ENCODE results near the gene ALDH8A1.
"Not testable (repeated sequence)": the region's sequence is repeated elsewhere in the genome, so short reads cannot be mapped to it uniquely, and the experiment has no call there.

ALDH8A1 gene

DNA sequence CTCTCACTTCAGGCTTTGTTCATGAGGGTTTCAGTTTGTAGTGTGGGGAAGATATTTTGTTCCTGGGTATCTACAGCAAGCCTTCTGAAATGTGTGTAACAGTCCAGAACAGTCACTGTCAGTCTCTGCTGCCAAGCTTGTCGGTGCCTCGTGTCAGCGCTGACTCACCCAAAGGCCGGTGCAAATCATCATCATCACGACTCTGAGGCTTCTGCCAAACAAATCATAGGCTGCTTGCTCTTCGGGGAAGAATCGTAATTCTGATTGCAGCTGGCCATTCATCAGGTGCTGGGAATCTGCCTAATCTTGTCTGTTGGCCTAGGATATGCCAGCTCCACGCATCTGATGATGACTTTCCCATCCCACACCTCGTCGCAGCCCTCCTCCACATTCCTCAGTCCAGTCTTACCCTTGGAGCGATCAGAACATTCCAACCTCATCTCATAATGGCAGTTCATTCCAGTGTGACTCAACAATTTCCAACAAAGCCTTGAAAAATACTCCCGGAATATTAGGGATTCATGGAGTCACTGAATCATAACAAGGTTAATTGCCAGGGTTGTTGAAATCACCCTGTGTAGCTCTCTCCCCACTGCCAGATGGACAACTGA is 40.9 kb downstream of the ALDH8A1 start:
- DNase-seq, result no peak

DNA sequence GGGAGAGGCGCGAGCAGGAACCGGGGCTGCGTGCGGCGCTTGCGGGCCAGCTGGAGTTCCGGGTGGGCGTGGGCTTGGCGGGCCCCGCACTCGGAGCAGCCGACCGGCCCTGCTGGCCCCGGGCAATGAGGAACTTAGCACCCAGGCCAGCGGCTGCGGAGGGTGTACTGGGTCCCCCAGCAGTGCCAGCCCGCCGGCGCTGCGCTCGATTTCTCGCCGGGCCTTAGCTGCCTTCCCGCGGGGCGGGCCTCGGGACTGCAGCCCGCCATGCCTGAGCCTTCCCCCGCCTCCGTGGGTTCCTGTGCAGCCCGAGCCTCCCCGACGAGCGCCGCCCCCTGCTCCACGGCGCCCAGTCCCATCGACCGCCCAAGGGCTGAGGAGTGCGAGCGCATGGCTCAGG is 45.2 kb downstream of the ALDH8A1 start:
- not testable (repeated sequence) for DNase-seq

DNA sequence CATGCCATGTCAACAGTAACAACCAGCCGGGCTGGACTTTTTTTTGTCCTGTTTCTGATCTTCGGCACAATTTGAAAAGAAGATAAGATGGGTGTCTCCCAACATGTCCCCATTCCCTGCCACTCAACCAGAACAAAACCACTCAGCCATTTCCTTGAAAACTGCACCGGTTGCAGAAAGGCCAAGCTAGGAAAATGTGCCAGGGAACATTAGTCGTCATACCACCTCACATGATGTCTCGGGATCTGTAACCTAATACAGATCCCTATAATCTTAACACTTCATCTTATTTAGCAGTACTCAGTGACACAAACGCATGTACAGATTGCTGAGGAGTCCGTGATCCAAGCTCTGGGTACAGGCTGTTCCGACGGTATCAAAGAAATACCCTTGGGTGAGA is 46.5 kb downstream of the ALDH8A1 start:
- no peak for DNase-seq

DNA sequence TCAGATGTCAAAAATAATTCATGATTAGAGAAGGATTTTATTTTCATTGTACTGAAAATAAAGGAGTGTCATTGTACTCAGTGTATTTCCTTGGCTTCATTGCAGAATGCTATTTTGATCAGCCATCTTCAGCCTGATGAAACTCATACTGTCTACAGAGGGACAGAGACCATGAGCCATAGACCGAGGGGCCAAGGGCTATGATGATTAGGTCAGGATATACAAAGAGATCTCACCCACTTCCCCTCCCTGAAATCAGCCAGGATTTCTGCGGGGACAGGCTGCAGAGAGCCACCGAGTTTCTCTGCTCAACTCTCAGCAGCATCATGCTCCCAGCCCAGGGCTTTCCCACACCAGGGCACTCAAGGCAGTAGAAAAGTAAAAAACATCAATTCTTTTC is 47.0 kb downstream of the ALDH8A1 start:
- no peak for DNase-seq

DNA sequence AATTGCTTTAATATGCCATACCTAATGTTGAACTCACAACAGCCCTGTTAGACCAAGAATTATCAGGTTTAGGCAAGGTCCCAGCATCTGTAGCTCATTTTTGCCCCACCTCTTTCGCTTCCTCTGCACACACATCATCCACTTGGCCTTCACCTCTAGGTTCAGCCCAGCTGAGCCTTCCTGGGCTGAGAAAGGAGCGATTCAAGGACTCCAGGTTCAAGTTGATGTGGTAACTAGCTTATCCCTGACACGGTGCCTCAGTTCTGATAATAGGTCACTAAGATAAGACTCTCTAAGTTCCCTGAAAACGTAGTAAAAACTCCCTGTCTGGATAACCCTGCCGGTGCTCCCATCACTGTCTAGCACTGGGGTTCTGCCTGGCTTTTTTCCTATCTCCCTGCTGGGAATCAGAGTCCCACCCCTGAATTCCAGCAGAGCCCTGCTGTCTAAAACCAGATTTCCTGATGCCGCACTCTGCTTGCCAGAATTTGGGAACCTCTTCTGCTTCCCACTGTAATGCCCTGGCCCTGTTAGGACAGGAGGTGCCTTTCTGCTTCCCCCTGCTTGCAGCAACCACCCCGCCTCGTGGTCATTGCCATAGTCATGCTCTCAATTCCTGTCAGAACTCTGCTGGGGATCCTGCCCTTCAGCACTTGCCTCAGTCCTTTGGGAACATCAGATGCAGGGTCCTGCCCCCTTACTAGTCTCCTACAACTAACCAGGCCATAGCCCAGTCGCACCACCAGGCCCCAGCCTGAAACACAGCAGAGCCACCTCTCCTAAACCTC is 47.6 kb downstream of the ALDH8A1 start:
- DNase-seq, result no peak

DNA sequence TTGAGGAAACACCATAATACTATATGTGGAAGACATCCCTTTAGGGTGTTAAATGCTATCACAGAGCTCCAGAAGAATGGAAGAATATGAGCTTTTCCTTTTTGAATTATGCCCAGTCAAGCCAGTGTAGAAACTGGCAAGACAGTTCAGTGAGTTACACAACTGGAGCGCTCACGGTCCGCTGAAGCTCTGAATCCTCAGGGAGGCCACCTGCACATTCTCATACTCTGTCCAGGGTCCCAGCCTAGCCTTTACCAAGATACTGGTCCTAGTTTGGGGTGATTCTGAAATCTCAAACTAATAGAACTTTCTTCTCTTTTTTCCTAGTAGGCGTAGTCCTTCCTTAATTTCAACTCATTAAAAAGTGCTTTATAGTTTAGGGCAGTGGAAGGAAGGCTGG is 51.3 kb downstream of the ALDH8A1 start:
- no peak for DNase-seq

DNA sequence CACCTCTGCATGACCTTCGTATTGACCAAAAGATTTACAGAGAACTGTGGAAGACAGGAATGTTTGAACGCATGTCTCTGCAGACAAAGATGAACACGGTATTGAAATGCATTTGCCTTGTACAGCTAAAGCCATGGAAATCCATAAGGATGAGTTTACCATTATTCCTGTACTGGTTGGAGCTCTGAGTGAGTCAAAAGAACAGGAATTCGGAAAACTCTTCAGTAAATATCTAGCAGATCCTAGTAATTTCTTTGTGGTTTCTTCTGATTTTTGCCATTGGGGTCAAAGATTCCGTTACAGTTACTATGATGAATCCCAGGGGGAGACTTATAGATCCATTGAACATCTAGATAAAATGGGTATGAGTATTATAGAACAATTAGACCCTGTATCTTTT is 51.7 kb downstream of the ALDH8A1 start:
- not testable (repeated sequence) for DNase-seq

DNA sequence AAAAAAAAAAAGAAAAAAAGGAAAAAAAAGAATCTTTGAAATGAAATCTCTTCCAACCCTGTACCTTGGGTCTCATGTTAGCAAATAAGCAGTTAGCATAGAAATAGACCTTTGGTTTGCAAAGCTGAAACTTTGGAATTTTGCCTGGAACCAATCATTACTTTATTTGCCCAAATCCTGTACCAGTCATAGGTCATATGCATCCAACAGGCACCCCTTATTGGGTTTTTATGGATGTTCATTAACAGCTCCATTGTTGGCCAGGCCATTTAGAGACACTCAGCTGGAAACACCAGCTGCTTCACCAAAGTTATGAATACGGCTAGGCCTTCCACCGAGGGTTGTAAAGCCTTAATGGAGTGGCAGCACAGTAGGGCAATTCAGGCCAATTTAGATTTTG is 53.0 kb downstream of the ALDH8A1 start:
- no peak for DNase-seq

DNA sequence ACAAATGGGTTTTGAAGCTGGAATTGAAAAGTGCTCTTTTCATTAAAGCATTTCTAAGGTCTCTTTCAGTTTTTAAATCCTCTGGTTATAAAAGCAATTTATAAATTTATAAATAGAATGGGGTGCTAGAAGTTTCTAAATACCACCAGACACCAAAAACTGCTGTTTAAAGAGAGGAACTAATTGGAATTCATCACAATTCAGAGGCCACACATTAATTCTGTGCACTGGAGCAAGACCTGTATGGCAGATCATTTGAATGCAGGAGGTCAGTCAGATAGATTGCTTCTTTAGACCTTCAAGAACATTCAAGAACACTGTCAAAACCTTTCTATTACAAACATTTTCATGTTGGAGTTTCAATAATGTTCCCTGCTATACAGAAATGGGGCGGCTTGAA is 55.1 kb downstream of the ALDH8A1 start:
- DNase-seq, result no peak

DNA sequence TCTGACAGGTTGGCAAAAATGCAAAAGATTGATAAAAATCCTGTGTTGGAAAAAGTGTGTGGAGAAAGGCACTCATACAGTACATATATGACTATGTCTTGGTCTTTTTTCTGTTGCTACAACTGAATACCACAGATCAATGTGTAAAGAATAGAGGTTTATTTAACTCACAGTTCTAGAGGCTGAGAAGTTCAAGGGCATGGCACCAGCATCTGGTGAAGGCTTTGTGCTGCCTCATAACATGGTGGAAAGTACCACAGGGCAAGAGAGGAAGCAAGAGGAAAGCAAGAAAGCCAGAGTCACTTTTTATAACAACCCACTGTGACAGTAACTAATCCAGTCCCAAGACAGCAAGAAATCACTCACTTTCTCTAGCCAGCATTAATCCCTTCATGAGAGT is 57.5 kb downstream of the ALDH8A1 start:
- no peak for DNase-seq

DNA sequence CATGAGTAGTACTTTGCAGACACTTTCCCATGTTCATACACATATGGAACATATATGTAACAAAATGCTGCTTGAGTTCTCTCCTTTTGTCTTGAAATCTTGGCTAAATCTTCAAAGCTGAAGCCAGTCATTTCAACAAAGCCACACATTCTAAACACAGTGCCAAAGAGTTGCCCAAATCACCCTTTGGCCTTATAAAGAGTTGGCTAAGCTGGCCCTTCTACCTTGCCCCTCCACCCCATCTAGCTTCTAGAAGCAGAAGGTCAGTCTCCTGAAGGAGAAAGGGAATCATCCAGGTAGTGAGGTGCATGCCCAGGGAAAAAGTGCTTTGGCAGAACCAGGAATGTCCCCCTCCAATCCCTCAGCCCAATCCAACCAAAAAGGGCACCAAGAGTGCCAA is 58.3 kb downstream of the ALDH8A1 start:
- no peak for DNase-seq

DNA sequence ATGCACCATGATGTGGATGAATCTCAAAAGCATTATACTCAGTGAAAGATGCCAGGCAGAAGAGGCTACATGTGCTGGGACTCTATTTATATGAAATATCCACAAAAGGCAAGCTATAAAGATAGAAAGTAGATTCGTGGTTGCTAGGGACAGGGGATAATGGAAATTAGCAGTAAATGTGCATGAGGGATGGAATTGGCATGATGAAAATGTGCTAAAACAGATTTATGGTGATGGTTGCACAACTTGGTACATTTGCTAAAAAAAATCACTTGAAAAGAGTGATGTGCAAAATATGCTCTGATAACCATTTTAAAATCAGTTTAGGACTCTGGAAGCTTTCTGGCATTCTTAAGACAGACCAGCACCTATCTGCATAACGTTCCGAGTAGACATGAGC is 61.6 kb downstream of the ALDH8A1 start:
- no peak for DNase-seq

DNA sequence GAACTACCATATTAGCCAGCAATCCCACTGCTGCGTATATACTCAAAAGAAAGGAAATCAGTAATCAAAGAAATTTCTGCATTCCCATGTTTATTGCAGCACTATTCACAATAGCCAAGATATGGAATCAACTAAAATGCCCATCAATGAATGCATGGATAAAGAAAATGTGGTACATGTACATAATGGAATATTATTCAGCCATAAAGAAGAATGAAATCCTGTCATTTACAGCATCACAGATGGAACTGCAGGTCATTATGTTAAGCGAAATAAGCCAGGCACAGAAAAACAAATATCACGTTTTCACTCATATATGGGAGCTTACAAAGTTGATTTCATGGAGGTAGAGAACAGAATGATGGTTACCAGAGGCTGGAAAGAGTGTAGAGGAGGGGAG is 65.1 kb downstream of the ALDH8A1 start:
- no peak for DNase-seq

DNA sequence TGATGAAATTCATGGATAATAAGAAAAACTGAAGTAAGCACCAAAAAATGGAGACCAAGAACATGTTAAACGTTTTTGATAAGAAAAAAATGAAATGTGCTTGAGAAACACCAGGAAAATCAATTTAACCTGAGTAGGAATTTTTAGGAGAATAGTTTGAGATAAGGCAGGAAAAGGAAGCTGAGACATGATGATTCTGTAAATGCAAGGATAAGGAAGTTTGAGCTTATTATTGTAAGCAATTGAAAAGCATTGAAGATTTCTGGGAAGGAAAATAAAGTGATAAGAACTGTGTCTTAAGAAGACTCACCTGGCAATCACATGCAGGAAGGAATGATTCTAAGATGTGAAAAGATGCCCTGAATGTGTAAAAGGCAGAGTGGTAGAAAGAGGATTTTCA is 66.6 kb downstream of the ALDH8A1 start:
- no peak for DNase-seq

DNA sequence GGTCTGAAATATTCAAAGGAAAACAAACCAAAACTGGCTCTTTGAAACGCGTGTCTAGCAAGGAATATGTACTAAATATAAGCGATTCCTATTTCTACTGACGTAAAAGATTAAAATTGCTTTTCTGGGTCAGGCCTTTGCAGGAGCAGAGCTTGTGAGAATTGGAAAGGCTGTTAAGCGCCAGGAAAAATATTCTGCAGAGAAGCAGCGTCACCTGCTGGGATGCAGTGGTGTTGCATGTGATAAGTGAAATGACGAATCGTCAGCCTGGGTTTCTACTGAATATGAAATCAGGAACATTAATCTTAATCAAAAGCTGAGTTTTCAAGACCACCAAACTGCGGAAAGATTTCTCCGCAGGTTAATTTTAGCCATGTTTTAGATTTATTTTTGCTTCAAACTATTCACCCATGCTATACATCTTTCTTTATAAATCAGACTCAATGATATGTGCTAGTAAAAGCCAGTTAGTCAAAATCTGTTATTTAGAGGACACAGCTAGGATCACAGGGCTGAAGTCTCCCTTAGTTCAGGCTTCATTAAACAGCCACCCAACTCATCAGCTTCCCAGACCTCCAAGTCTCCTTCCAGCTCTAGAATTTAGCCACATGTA is 67.4 kb downstream of the ALDH8A1 start:
- DNase-seq, result peak; percentile 44

DNA sequence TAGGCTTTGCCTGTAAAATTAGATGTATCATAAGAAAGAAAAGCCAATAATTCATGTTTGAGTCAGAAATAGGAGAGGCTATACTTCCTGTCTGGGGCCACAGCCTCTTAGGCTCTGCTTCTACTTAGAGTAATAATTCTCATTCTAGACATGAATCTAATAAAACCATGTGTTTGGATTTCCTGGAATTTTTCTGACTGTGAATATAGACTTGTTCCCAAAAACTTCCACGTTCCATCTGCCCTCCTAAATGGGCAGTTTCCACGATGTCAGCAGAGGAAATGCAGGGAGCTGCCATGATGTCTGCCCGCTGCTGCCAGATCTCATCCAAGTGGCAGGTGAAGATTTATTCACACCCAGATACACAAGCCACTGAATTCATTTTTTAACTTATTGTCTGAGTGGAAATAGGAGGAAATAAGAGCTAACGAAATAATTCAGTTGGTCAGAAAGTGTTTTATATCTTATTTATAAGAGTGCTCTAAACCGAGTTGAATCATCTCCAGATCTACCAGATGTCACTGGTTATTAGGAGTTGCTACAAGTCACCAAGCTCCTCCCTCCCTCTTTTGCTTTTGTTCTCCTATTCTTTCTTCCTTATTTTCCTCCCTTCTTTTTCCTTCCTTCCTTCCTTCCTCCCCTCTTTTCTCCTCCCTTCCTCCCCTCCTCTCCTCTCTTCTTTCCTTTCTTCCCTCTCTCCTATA is 69.3 kb downstream of the ALDH8A1 start:
- no peak for DNase-seq

DNA sequence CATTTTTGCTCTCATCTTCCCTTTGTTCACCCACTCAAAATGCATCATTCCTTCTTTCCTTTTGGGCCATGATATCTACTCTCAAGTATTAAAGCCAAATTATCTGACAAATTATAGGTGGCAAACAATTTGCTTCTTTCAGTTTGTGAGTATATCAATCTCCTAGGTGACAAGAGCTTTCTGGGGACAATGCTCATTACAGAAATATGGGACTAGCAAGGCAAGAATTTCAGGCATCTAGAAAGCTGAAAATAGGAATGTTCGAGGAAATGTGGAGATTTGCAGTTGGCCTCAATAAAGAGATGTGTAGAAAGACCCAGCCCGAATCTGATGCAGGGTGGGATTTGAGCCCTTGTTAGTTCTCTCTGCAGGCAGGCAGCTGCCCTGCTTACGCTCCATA is 71.8 kb downstream of the ALDH8A1 start:
- no peak for DNase-seq

DNA sequence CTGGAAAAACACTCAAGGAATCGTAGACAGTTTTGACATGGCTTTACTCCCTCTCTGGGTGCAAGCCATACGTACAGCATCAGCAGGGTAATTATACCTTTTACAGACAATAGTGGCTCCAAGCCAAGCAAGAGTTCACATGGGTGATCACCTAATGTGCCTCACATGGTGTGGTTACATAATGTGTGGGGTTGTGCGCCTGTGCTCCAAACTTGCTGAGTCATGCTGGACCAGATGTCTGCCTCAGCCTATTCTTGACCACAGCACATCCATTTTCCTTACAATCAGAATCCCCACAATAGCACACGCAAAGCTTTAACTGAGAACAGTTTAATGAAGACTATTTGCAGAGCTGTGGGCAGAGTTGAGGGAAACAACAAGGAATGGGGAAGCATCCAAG is 74.5 kb downstream of the ALDH8A1 start:
- no peak for DNase-seq

DNA sequence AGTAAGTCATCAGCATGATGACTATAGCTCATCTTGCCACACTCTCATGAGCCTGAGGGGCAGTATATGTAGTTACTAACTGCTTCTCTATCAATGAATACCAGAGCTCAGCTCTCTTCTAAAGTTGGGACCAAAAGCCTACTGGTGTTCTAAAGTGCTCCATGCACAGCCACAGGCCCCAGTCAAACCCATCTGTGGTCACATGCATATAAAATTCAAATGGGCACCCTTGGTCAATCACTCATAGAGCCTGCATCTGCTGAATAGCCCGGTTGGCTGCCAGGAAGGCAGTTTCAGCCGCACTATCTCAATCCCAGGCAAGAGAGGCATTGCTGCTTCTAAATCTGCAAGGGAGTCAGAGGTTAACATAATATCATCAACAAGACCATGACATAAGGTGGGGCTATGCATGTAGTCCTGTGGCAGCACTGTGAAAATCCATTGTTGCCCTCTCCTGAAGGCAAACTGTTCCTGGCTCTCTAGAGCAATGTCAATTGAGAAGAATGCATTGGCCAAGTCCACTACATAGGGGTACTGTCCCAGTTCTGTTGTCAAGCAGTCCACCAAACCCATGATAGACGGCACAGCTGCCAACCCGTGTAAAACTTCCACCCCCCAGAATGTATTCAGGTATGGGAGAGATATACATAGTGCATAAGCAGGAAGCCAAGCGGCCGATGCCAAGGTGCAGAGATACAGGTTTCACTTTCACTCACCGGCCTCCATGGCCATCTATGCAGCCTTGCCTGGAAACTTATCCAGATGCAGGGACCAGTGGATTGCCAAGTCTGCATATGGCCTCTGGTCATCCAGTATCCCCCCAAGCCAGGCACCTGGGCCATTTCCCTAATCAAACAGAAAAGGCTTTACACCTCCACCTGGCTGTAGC is 76.2 kb downstream of the ALDH8A1 start:
- peak; percentile 7 for DNase-seq

DNA sequence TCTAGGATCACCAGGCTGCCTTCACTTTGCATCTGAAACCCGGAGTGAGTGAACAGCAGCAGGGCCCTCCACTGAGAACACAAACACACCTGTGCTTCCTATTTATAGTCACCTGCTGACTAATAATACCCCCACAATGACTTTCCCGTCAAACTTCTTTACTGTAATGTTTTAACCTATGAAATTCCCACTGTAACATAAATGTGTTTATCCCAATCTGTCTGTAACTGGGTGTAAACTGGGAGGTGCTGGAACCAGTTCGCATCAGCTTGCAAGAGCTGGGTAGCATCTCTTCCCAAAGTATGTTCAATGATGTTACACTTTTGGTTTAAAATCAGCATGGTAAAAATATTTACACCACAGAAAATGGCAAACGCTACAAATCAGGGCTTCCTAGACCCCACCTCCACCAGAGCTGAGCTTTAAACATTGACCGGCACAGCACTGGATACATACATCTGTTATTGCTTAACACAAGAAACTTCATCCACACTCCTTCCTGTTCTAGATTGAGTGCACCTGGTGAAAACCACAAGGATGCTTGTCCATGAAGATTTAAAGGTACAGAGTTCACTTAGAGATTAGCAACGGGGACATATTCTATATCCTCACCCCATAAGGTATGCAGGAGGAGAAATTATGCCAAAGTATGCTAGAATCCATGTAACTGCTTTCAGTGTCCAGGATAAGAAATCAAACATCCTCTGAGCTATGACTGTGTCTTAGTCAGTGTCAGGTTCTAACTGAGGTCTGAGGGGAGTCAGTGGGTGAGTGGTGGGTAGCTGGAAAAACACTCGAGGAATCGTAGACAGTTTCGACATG is 79.0 kb downstream of the ALDH8A1 start:
- no peak for DNase-seq

DNA sequence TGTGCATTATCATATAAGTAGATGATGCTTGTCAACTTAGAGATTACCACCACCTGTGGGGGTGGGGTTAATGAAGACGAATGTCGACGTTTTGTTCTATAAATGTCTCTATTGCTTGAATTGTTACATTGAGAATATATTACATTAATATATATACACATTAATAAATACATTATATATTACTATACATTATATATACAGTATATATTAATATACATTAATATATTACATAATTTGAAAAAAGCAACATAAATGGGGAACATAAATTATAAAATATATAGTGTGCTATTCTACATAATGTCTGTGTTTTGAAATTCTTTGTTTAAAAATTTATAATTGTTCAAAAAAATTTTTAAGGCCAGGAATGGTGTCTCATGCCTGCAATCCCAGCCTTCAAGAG is 81.1 kb downstream of the ALDH8A1 start:
- no peak for DNase-seq

Measured in CD4-positive, alpha-beta T cell treated with Interleukin-21 for 1 hour (primary cell).